ENCODE data around the gene SCYL3.

DNA sequence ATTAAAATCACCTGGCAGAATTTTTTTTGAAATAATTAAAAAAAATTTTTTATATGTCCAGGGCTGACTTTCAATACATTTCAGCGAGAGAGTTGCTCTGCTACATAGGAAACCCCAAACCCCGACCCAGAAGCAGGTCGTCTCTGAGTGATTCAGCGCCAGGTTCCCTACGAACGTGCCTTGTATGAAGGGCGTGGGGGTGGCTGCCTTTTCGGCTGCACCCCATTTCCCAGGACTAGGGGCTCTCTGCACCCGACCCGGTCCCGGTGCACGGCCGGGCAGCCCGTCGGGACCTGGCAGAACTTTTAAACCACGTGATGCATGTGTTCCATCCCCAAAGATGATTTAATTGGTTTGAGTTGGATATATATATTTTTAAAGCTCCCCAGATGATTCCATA is 15.8 kb upstream of the SCYL3 start:
- TF ChIP-seq, protein P1, sequence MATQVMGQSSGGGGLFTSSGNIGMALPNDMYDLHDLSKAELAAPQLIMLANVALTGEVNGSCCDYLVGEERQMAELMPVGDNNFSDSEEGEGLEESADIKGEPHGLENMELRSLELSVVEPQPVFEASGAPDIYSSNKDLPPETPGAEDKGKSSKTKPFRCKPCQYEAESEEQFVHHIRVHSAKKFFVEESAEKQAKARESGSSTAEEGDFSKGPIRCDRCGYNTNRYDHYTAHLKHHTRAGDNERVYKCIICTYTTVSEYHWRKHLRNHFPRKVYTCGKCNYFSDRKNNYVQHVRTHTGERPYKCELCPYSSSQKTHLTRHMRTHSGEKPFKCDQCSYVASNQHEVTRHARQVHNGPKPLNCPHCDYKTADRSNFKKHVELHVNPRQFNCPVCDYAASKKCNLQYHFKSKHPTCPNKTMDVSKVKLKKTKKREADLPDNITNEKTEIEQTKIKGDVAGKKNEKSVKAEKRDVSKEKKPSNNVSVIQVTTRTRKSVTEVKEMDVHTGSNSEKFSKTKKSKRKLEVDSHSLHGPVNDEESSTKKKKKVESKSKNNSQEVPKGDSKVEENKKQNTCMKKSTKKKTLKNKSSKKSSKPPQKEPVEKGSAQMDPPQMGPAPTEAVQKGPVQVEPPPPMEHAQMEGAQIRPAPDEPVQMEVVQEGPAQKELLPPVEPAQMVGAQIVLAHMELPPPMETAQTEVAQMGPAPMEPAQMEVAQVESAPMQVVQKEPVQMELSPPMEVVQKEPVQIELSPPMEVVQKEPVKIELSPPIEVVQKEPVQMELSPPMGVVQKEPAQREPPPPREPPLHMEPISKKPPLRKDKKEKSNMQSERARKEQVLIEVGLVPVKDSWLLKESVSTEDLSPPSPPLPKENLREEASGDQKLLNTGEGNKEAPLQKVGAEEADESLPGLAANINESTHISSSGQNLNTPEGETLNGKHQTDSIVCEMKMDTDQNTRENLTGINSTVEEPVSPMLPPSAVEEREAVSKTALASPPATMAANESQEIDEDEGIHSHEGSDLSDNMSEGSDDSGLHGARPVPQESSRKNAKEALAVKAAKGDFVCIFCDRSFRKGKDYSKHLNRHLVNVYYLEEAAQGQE (IDR thresholded peaks at IDR 0.05; ENCODE audit: unreplicated experiment), result no peak
- TF ChIP-seq, protein P2, sequence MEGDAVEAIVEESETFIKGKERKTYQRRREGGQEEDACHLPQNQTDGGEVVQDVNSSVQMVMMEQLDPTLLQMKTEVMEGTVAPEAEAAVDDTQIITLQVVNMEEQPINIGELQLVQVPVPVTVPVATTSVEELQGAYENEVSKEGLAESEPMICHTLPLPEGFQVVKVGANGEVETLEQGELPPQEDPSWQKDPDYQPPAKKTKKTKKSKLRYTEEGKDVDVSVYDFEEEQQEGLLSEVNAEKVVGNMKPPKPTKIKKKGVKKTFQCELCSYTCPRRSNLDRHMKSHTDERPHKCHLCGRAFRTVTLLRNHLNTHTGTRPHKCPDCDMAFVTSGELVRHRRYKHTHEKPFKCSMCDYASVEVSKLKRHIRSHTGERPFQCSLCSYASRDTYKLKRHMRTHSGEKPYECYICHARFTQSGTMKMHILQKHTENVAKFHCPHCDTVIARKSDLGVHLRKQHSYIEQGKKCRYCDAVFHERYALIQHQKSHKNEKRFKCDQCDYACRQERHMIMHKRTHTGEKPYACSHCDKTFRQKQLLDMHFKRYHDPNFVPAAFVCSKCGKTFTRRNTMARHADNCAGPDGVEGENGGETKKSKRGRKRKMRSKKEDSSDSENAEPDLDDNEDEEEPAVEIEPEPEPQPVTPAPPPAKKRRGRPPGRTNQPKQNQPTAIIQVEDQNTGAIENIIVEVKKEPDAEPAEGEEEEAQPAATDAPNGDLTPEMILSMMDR (conservative IDR thresholded peaks at IDR 0.05; ENCODE audit: low read depth in 2 of 2), result no peak
